Occipital lobe (tissue), 2 donors: ENCODE results near the gene RXRG. TPM values are rescaled to one million over a fixed set of nuclear protein-coding genes. Genes with fewer than 3 reads are reported as not detected.

ENCODE experiments used
- DNase-seq: peaks from one replicate; lab custom pipeline; 2025; lab: John Stamatoyannopoulos, UW
- total RNA-seq: library from RNA; depleted of rRNA; stranded (reverse); fragments of >200 nt; gene quantifications from one replicate; pipeline ENCODE4 v1.2.3, GENCODE V29; 2014

The RXRG gene
- total RNA-seq, 1 donor from 2014 or later: 0.31 TPM

GRCh38 chr1:165451691-165452090 lies 6.8 kb upstream of the RXRG start:
- DNase-seq: no peak

DNA sequence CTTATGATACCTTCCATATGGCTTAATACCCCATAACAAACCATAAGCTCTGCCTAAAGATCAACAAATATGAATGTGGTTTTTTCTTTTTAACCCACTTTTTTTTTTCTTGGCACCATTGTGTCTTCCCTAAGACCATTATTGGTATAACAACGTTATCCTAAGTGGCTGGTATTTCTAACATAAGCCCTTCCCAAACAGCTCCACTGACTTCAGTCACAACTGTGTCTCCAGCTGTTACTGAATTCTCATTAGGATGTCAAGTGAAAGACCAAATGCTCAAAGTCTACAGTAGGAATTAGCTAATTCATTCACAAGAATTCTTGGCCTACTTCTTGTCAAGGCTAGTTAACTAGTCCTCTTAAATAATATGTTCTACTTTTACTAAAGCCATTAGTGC lies 4.2 kb upstream of the RXRG start:
- no peak for DNase-seq

GRCh38 chr1:165445388-165445787 lies 462 bp upstream of the RXRG start:
- DNase-seq: no peak

GRCh38 chr1:165443539-165444311 lies 1.2 kb downstream of the RXRG start:
- DNase-seq: no peak

DNA sequence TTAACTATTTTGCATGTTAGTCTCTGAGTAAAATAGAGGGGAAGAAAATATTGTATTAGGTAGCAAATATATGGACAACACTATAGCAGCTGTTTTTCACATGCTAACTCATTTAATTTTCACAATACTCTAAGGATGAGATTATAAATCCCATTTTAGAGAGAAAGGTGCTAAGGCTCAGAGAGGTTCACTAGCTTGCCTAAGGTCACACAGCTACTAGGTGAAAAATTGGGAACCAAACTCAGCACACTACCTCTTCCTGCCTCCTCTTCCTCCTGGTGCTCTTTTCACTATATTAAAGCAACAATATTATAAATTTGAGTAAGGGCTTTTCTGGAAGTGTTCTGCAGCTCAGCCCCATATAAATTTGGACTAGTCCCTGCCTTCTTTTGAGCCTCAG lies 2.3 kb downstream of the RXRG start:
- DNase-seq: no peak

DNA sequence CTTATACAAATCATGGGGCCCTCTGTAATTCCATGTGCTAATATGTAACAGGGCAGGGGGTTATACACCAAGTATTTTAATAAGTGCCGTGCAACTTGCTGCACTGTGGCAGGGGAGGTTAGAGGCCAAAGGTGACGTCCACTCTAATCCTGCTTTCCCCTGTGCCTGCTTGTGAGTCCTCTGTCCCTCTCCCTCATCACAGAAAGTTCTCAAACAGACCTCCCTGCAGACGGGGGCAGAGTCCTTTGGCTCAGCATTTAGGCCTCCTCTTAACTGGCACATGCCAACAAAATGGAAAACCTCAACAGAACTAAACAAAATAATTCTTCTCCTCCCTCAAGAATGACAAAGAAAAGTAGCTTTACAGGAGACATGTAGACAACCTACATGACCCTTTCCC lies 2.9 kb downstream of the RXRG start:
- DNase-seq: no peak

DNA sequence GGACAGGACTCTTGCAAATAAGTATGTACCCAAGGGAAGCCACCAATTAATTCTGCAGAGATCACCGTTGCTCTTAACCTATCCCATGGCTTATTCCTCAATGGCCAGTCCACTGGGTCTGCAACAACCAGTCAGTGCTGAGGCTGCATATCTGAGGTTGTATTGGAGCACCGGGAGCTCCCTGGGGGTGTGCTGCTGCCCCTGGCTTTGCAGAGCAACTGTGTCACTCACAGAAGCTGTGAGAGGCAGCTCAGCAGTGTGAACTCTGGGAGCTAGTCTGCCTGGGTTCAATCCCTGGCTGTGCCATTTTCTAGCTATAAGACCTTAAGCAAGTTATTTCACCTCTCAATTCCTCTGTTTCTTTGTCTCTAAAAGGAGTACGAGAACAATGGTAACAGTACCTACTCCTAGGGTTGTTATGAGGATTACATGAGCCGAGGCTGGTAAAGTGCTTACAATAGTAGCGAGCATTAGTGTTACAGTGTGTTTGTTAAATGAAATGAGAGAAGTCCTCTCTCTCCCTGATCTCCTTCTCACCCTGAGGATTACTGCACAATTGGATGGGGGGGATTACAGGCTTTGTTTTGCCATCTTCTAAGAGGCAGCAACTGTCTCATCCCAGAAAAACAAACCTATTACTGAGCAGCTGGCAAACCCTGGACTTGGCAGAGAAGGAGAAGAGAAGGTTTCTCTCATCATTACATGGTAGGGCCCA lies 3.6 kb downstream of the RXRG start:
- DNase-seq: no peak

- no peak for DNase-seq
Observed at GRCh38 chr1:165439330-165439729, 5.6 kb downstream of the RXRG start.

- DNase-seq: no peak
Observed at GRCh38 chr1:165436994-165437393, 7.9 kb downstream of the RXRG start.

GRCh38 chr1:165435801-165436200 lies 9.1 kb downstream of the RXRG start:
- DNase-seq: no peak

GRCh38 chr1:165434281-165434680 lies 10.6 kb downstream of the RXRG start:
- no peak for DNase-seq

DNA sequence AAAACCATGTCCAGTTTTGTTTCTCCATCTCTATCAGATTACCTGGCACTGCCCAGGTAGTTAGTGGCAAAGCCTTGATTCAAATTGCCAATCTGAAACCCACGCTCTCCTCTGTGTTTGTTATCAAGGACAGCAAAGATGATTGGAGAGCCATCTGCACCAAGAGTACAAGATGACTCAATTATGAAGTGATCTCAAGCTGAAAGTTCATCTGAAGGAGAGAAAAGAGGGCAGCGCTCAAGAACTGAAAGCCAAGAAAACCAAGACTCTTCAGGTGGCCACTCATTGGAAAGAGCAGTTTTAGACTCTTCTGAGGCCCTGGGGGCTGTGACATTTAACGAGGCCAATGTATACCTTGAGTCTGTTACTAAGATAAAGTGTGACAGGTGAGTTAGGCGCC lies 13.8 kb downstream of the RXRG start:
- no peak for DNase-seq

- no peak for DNase-seq
Observed at GRCh38 chr1:165426745-165427144, 18.2 kb downstream of the RXRG start.

DNA sequence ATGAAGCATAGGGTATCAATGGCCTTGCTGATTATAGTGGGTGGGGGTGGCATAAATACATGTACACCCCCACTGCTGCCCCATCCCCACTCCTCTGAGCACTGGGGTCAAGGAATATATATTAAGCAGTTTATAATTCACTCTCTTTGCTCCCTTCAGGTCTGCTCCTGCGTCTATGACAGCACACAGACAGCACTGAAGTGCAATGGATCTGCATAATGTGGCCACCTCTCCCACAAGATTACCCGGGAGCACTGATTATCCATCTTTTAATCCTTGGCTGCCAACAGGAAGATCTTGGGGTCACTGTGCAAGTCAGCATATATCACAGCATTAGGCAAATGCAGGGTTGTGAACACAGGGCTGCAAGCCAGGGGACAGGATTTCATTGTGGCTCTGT lies 19.3 kb downstream of the RXRG start:
- DNase-seq: no peak

DNA sequence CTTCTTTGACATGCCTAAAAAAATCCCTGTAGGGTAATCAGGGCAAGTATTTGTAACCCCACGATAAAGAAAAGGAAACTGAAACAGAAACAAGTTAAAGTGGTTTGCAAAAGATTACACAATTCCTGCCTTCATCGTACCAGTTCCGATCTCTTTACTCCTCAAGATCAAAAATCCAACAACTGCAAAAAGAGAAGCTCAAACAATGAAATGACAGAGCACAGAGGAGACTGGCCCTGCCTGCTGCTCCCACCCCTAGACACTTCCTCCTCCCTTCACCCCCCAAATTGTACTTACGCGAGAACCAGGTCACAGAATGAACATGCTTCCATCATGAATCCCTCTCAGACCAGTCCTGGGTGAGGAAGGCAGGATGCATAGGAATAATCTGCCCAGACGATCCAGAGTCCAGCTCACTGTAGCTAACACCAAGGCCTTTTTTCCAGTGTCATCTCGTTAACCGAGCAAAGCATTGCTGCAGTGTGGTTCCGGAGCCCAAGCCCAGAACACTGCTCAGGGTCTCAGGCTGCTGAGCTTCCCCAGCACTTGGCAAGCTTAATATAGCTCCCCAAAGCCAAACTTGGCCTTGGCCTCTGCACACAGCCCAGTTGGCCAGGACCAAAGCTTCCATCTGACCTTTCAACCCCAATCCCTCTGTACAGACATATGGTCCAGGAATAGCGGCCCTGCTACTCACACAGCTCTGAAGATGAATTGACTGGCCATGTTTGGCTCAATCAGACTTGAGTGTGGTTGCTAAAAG lies 20.3 kb downstream of the RXRG start:
- no peak for DNase-seq

DNA sequence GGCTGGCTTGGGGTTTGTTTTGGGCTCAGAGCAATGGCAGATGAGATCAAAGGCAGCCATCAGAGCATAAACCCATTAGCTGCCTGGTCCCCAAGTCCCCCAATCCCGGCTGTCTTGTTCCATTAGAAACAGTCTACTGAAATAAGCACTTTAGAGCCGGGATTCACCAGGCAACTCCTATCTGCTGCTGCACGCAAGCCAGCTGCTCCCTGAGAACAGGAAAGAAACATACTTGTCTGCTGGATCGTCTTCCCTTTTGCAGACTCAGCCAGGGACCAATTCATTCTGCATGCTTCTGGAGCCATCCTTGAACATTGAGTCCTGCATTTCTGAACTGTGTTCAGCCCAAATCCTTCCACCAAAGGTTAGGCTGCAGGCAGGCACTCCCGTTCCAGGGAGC lies 21.8 kb downstream of the RXRG start:
- no peak for DNase-seq

- no peak for DNase-seq
Observed at GRCh38 chr1:165420655-165421054, 24.3 kb downstream of the RXRG start.

DNA sequence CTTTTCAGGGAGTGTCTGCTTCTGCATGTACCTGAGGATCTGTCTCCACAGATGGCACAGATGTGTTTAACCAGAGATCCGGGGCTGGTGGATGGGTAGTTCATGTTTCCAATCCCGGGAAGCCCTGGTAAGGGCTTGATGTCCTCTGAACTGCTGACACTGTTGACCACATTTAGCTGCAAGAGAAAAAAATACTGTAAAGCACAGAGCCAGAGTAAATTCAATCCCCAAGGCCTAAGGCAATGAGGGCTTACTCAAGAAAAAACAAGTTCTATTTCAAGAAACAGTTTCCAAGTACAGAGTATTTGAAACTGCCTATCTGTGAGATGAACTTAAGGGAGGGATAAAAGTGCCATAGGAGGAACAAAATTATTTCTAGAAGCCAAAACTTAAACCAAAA lies 25.1 kb downstream of the RXRG start:
- no peak for DNase-seq

DNA sequence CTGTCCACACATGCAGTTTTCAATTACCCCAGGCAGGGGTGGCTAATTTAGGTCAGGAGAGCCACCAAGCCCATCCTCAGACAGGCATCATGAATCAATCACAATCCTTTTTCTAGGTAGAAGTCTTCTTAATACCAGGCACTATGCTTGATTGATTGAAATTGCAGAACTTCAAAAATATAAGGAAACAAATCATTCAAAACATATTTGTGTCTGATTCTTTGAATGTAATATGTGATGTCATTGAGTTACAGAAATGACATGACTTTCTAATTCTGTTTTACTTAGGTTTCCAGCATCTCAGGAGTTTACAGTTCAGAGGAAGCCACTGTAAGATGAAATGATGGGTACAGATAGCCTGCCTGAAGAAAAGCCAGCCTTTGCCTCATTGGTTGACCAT lies 26.7 kb downstream of the RXRG start:
- no peak for DNase-seq

DNA sequence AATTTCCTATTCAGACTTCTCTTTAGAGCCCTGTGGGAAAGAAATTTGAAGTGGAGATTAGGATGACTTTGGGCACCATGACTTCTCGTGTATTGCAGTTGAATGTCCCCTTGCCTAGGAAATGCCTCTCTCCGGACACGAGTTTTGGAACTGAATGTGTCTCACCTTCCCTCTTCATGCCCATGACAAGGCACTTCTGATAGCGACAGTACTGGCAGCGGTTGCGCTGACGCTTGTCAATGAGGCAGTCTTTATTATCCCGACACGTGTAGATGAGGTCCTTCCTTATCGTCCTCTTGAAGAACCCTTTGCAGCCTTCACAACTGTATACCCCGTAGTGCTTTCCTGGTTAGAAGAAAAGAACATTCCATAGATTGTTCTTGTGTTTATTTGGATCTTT lies 28.1 kb downstream of the RXRG start:
- DNase-seq: no peak

GRCh38 chr1:165415068-165415467 lies 29.9 kb downstream of the RXRG start:
- DNase-seq: no peak

DNA sequence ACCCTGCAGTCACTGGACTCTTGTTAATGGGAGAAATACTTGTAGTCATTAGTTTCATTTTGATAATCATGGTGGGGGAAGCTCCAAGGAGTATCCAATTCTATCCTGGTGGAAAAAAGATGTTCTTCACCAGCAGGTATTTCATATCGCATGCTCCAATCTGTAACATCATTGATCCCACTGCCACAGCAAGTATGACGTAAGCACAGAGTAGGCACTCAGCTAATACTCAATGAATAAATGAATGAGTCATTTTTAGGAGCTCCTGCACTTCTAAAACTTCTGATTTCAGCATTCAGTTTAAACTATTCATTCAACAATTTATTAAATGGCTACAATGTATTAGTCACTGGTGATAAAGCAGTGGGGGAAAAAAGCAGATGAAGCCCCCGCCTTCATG lies 30.3 kb downstream of the RXRG start:
- no peak for DNase-seq

GRCh38 chr1:165411396-165411795 lies 33.5 kb downstream of the RXRG start:
- DNase-seq: no peak
